Stimulated activated CD8-positive, alpha-beta memory T cell treated with anti-CD3 and anti-CD28 coated beads, Interleukin-15, amount 100 ng/mL, for 48 hours (primary cell): ENCODE data around the gene OR8J3.
"Not testable (repeated sequence)": the region's sequence is repeated elsewhere in the genome, so short reads cannot be mapped to it uniquely, and the experiment has no call there.

Source experiments
- DNase-seq, 2 donors: peaks; one replicate each; pipeline ENCODE4 v3.0.0-alpha.2; 2020; ENCODE audit warnings: low read depth in 2 of 2

OR8J3 gene

GRCh38 chr11:56140151-56140661, at the start of gene OR8J3:
Gene OR8J3 (minus strand): TSS chr11:56140201. CDS start chr11:56137718, 2,483 bp downstream.
- DNase-seq, result no peak

DNA sequence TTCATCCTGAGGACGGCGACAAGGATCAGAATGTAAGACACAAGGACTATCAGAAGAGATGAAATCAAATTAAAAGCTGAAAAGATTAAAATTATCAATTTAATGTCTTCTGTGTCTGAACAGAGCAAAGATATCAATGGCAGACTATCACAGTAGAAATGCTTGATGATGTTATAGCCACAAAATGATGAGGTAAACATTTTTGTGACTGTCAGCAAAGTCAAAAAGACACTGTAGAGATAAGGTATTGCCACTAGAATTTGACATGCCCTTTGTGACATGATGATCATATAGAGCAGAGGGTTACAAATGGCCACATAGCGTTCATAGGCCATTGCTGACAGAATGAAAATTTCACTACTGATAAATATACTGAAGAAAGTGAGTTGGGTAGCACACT, 48.6 kb upstream of the OR8J3 start:
- no peak for DNase-seq

- DNase-seq, result no peak
These were observed 43.5 kb upstream of the OR8J3 start for GRCh38 chr11:56183459-56183858.

DNA sequence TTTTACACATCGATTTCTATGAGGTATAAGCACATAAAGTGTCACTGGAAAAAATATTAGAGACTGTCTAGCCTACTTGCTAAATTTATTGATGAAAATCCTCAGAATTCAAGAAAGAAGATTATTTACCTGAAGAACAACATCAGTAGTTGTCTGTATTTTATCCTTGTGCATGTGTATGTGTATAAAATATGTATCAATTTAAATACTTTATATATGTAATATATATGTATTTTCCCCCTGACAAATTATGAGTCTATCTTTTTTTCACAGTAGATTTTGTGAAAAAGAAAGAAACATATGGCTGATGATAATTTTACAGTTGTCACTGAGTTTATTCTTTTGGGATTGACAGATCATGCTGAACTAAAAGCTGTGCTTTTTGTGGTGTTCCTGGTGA, 36.3 kb upstream of the OR8J3 start, which contains the start of gene OR5J2:
TSS of gene OR5J2 (plus strand) at position 301 of the 400 bp plus-strand sequence. CDS start at position 301, 0 bp downstream.
- no peak for DNase-seq

DNA sequence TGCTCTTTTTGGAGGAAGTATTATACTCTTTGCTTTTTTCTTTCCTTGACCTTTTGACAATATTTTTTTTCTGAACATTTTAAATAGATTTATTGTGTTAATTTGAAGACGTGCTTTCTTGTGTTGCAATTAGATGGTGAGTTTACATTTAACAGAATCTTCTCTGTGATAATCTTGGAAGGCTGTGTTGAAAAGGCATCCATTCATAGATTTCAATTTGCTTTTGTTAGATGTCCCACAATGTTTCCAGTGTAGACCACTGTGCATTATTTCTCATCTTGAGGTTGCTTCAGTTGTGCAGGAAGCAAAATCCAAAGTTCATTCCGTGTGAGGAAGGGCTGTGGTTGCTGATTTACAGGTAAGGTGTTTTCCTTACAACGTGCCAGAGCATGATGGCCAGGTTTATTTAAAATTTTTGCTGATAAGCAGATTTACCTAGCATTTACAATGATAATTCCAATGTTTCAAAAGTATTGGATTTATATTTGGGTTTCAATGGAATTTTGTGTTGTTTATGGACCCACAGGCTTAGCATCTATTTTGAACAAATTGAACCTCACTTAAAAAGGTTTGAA, 32.3 kb upstream of the OR8J3 start:
- no peak for DNase-seq

DNA sequence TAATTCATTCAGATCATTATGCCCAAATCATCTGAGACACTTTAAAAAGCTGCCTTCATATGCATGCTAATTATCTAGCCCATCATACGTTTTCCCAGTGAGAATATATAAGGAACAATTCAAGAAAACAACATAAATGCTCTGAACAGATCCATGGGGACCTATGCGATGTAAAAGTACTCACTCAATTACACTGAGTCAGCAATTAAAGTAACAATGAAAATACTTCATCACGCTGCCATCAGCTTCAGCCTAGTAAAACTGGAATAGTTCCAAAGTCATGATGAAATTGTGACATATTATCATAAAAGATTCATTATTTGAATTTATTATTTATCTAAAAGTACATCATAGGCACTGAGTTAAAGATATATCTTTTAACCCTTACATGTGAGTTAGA, 23.8 kb upstream of the OR8J3 start:
- no peak for DNase-seq

DNA sequence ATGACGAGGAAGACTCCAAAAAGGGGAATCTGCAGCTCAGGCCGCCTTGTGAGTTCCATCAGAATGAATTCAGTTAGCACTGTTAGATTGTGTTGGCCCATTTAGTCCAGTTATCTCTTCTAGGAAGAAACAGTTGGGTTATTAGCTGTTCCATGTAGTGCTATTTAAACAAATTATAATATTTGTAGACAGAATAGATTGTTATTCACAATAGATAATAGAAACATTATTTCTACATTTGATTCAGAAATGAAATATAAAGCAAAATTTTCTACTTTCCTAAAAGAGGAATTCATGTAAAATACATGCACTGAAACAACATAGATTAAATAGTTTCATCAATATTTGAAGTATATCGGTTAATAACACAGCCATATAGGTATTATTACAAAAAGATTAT, 20.2 kb upstream of the OR8J3 start, which contains the start of gene OR8K5:
TSS of gene OR8K5 (minus strand) at position 101 of the 400 bp plus-strand sequence. CDS start at position 101, 0 bp downstream.
- no peak for DNase-seq

GRCh38 chr11:56152333-56152732, 12.3 kb upstream of the OR8J3 start:
- DNase-seq, result no peak

- no peak for DNase-seq
These were observed 11.4 kb upstream of the OR8J3 start for GRCh38 chr11:56151376-56151775.

- DNase-seq, result not testable (repeated sequence)
These were observed 3.7 kb upstream of the OR8J3 start for GRCh38 chr11:56143681-56144080.

- DNase-seq, result no peak
These were observed 17.9 kb downstream of the OR8J3 start, which contains the start of gene OR8H3 for GRCh38 chr11:56122073-56122472. Gene OR8H3 (plus strand): TSS chr11:56122373. CDS start chr11:56122373, 0 bp downstream.

DNA sequence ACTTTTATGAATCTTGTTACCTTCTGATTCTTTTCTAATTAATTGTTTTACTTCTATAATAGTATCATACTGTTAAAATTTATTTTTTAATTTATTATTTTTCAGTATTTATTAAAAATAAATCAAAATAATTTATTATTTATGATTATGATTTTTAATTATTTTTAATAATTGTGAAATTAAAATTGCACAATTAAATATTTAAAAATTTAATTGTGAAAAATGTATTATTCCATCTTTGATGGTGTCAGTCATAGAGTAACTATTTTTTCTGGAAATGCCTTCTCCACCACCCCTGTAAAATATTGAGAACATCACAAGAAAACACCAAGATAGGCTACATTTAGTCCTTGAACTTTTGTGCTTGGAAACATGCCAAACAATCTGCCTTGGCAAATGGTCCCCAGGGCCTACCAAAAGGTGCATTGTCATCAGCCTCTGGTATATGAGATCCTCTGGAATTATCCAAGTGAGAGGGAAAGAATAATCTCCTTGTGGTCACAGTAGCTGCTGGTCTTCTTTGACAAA, 36.7 kb downstream of the OR8J3 start, which contains the start of gene OR8H2:
TSS of gene OR8H2 (plus strand) at position 478 of the 528 bp plus-strand sequence. CDS start 1,356 bp downstream, outside the sequence.
- DNase-seq, result no peak

GRCh38 chr11:56093008-56093407, 47.0 kb downstream of the OR8J3 start, which contains the start of gene OR8I2:
Gene OR8I2 (plus strand): TSS chr11:56093308. CDS start chr11:56093308, 0 bp downstream.
- no peak for DNase-seq

DNA sequence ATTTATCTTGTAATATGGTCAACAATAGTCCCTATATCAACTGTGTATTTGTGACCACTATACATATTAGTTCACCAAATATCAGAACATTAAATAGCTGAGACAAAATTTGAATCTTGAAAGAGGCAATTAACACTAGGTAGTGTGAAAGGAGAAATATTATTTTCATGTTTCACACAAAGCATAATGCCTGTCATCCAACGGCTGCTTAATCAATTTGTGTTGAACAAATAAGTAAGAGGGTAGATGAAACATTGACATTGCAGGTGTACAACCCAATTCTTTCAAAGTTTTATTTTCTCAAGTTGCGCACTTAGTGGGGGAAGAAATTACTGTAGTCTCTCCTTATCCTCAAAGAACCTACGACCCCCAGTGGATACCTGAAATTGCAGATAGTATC, 50.3 kb downstream of the OR8J3 start:
- DNase-seq, result no peak
